C4-2B (cell line): ENCODE results near the gene HPDL.

ENCODE experiments used
- H3K27ac ChIP-seq: fragments of 450-650 bp; 2 replicates; pipeline ENCODE4 v1.5.1; 2017
- ZFX ChIP-seq: fragments of 450-650 bp; IDR thresholded peaks from 2 replicates; pipeline ENCODE4 v1.6.1; 2017
- TF ChIP-seq, protein P1 (sequence below): fragments of 450-650 bp; conservative IDR thresholded peaks from 2 replicates; pipeline ENCODE4 v1.5.1; 2017; ENCODE audit warnings: mild to moderate bottlenecking

Gene HPDL

GRCh38 chr1:45299981-45300668, 26.6 kb upstream of the HPDL start:
- H3K27ac ChIP-seq, result no peak overlapping the region
- TF ChIP-seq ZFX, result no peak
- TF ChIP-seq, protein P1, sequence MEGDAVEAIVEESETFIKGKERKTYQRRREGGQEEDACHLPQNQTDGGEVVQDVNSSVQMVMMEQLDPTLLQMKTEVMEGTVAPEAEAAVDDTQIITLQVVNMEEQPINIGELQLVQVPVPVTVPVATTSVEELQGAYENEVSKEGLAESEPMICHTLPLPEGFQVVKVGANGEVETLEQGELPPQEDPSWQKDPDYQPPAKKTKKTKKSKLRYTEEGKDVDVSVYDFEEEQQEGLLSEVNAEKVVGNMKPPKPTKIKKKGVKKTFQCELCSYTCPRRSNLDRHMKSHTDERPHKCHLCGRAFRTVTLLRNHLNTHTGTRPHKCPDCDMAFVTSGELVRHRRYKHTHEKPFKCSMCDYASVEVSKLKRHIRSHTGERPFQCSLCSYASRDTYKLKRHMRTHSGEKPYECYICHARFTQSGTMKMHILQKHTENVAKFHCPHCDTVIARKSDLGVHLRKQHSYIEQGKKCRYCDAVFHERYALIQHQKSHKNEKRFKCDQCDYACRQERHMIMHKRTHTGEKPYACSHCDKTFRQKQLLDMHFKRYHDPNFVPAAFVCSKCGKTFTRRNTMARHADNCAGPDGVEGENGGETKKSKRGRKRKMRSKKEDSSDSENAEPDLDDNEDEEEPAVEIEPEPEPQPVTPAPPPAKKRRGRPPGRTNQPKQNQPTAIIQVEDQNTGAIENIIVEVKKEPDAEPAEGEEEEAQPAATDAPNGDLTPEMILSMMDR, result peak; percentile 88

DNA sequence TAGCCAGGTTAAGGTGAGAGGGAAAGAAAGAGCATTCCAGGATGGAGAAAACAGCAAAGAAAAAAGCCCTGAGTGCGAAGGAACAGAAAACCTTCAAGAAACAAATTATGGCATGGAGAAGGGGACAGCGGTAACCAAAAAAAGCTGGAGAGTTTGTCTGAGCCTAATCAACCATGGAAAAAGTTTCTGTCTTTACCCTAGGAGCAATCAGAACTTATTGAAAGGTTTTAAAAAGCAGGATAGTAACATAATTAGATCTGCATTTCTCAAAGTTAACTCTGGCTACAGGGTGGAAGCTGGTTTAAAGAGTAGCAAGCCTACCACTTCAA, 26.1 kb upstream of the HPDL start:
- TF ChIP-seq, protein P1, result peak; percentile 64; the same call in 1 of the 2 replicates
- no peak for TF ChIP-seq ZFX
- no peak overlapping the region for H3K27ac ChIP-seq

DNA sequence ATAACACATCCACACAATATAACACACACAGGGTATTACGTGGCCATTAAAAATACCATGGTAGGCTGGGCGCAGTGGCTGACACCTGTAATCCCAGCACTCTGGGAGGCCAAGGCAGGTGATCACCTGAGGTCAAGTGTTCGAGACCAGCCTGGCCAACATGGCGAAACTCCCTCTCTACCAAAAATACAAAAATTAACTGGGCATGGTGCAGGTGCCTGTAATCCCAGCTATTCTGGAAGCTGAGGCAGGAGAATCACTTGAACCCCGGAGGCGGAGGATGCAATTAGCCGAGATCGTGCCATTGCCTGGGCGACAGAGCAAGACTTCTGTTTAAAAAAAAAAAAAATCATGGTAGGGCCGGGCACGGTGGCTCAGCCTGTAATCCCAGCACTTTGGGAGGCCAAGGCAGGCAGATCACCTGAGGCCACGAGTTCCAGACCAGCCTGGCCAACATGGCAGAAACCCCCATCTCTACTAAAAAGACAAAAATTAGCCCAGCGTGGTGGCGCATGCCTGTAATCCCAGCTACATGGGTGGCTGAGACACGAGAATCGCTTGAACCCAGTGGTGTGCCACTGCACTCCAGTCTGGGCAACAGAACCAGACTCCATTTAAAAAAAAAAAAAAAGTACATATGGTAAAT, 24.1 kb upstream of the HPDL start:
- H3K27ac ChIP-seq, result peak overlapping the region; percentile 79
- TF ChIP-seq, protein P1, result no peak

DNA sequence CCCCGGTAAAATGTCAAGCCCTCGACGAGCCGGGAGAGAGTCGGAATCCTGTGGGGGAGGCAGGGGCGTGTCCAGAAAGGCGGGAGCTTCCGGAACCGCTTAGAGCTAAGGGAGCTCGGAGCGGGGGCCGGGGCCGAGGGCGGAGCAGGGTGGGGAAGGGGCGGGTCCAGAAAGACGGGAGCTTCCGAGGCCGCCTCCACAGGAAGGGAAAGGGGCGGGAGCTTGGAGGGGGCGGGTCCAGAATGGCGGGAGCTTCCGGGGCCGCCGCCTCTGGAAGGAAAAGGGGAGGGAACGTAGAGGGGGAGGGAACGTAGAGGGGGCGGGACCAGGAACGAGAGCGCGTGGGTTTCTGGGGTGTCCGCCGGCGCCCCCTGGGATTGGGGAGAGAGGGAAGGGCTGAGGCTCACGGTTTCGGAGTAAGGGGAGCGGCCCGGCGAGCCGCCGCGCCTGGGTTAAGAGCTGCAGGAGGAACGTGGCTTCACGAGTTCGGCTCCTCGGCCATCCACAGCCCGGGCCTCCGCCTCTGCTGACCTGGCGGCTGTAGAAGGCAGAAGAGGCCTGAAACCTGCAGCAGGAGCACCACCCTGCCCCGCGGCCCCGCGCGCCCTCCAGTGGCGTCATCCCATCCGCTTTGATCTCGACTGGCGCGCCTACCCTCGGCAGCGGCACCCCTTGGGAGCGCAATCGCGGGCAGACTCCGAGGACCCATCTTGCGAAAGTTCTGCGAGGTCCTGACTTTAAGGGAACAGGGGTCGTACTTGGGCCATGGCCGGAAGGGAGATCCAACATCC, 23.0 kb upstream of the HPDL start:
- peak overlapping the region; percentile 79 for H3K27ac ChIP-seq
- TF ChIP-seq, protein P1, result peak; percentile 90
- TF ChIP-seq ZFX, result peak; percentile 77; the same call in 1 of the 2 replicates

GRCh38 chr1:45304311-45305081, 22.2 kb upstream of the HPDL start:
- TF ChIP-seq, protein P1, result peak; percentile 72
- TF ChIP-seq ZFX, result no peak
- peak overlapping the region; percentile 79 for H3K27ac ChIP-seq

DNA sequence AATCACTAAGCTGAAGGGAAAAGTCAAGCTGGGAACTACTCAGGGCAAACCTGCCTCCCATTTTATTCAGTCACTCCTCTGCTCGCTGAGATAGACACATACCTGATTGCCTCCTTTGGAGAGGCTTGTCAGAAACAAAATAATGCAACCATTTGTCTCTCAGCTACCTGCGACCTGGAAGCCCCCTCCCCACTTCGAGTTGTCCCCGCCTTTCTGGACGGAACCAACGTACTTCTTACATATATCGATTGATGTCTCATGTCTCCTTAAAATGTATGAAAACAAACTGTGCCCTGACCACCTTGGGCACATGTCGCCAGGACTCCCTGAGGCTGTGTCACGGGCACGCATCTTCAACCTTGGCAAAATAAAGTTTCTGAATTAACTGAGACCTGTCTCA, 21.5 kb upstream of the HPDL start:
- H3K27ac ChIP-seq, result no peak overlapping the region
- no peak for TF ChIP-seq ZFX
- TF ChIP-seq, protein P1, result no peak
